ENCODE results near the gene RASSF1.

- TF ChIP-seq BHLHE40 (IDR thresholded peaks at IDR 0.05; ENCODE audit: borderline replicate concordance) (no peak), ELF4 (IDR thresholded peaks at IDR 0.05) (no peak), TARDBP (IDR thresholded peaks at IDR 0.05) (no peak), ZNF384 (IDR thresholded peaks at IDR 0.05) (no peak), SP1 (IDR thresholded peaks at IDR 0.05) (no peak), CTBP1 (IDR thresholded peaks at IDR 0.05; ENCODE audit: borderline replicate concordance) (no peak), FOXK2 (IDR thresholded peaks at IDR 0.05) (no peak)
- TF ChIP-seq, protein P1, sequence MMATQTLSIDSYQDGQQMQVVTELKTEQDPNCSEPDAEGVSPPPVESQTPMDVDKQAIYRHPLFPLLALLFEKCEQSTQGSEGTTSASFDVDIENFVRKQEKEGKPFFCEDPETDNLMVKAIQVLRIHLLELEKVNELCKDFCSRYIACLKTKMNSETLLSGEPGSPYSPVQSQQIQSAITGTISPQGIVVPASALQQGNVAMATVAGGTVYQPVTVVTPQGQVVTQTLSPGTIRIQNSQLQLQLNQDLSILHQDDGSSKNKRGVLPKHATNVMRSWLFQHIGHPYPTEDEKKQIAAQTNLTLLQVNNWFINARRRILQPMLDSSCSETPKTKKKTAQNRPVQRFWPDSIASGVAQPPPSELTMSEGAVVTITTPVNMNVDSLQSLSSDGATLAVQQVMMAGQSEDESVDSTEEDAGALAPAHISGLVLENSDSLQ (IDR thresholded peaks at IDR 0.05): no peak
Observed at GRCh38 chr3:50295553-50296431, 44.8 kb downstream of the RASSF1 start.

Data from HEK293T (cell line).